ENCODE data around the gene DYDC2. TPM values are rescaled to one million over a fixed set of nuclear protein-coding genes. Genes with fewer than 3 reads are reported as not detected.

Gene DYDC2
- total and polyA plus RNA-seq, 9 of the 15 experiments (the other 6 are each of a cell fraction or from before 2014, with no cell fraction given) = 0.06 to 0.34 (median 0.15) TPM; not detected in 5

DNA sequence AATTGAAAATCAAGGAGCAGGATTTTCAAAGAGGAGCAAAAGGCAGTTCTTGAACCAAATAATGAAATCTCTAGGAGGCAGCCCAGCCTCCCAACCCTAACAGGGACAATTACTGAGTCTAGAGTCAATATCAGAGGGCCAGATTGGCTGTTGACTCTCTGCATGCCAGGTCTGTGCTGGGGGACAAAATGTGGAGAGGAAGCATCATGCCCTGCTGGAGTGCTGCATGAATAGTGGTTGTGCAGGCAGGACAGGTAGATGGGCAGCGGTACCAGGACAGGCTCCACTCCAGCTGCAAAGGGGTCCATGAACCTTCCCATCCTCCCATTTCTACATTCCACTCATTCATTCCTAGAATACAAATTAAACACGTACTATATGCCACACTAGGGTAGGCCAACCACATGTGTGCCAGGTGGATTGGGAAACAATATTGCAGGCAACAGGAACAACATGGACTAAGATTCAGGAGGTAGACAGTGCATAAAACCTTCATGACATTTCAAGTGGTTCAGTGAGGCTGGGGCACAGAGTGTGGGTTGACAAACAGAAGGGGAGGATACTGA is 36.8 kb upstream of the DYDC2 start:
- Histone ChIP-seq H3K9me1 (ENCODE audit: control insufficient read depth, insufficient read depth, low read length) (no peaks in the 10 kb centered on the region), H3K27ac (ENCODE audit: extremely low read depth, low read depth, low read length) (no peak overlapping the region)

More for the DNA sequence above, 36.8 kb upstream of the DYDC2 start:
- H3K79me2 ChIP-seq (ENCODE audit: control insufficient read depth, insufficient read depth, low read length) = no peaks in the 10 kb centered on the region
- H3K36me3 ChIP-seq (ENCODE audit: control insufficient read depth, insufficient read depth, low read length) = no peaks in the 10 kb centered on the region
- H3K9me3 ChIP-seq (replicated peaks; ENCODE audit: control insufficient read depth, insufficient read depth, low read depth, low read length) = no peaks in the 10 kb centered on the region
- DNase-seq (ENCODE audit: extremely low read depth in 1 of 4, low spot score in 3 of 4) (no peak), FAIRE-seq (no peak), ATAC-seq (no peak)
- CTCF ChIA-PET (ENCODE audit: low intra/inter-chr PET ratio) = no interaction called here
- peaks cover 0 to 6% of the 10 kb centered on the region in 2 experiments; a peak in 2 of 5 replicates for H3K4me1 ChIP-seq (replicated peaks in 1 of 2; ENCODE audit: control insufficient read depth in 2 of 2, insufficient read depth in 2 of 2, low read length in 2 of 2)
- H3K4me3 ChIP-seq = no peak overlapping the region
- peaks cover 3 to 15% of the 10 kb centered on the region in 2 experiments; a peak in 2 of 5 replicates for H3K27me3 ChIP-seq (ENCODE audit: control insufficient read depth in 2 of 2, insufficient read depth in 2 of 2, low read length in 2 of 2)
- H4K20me1 ChIP-seq (replicated peaks; ENCODE audit: control insufficient read depth, insufficient read depth, low read length) = no peaks in the 10 kb centered on the region
- BruUV-seq (replicated peaks) = no TSS peak
- H3K4me2 ChIP-seq (ENCODE audit: insufficient read depth, low read length) = no peak overlapping the region
- intact Hi-C loops (cut with micrococcal nuclease) (no loop called here), in situ Hi-C loops (cut with MboI) (no loop called here)
- 0% methylated on average over 2 of the region's 2 CpGs for WGBS (ENCODE audit: insufficient coverage, low coverage, missing lambda C conversion rate)
- no peak for TF ChIP-seq NRF1 (conservative IDR thresholded peaks at IDR 0.05 in 1 of 2, IDR thresholded peaks at IDR 0.05 in 1 of 2)
- TF ChIP-seq ZKSCAN1 (IDR thresholded peaks at IDR 0.05; ENCODE audit: low read depth, low read length) = no peak
- TF ChIP-seq ZBTB7A (IDR thresholded peaks at IDR 0.05; ENCODE audit: borderline replicate concordance, control insufficient read depth, low read depth, low read length) = no peak
- no peak for TF ChIP-seq PTBP1 (IDR thresholded peaks at IDR 0.05; ENCODE audit: low read depth, low read length)
- TF ChIP-seq FOXA1 (IDR thresholded peaks at IDR 0.05; ENCODE audit: borderline replicate concordance) = no peak
- no peak for TF ChIP-seq NFE2L1 (tag; IDR thresholded peaks at IDR 0.05; ENCODE audit: borderline replicate concordance, low read depth)
- no peak for TF ChIP-seq ZNF347 (CRISPR knock-in tag; IDR thresholded peaks at IDR 0.05; ENCODE audit: low read depth)
- no peak for TF ChIP-seq DDX20 (tag; IDR thresholded peaks at IDR 0.05; ENCODE audit: low read depth)
- no peak for TF ChIP-seq RCOR1 (IDR thresholded peaks at IDR 0.05; ENCODE audit: borderline replicate concordance in 1 of 2, low read depth in 2 of 2, low read length in 2 of 2)
- no peak for TF ChIP-seq SUPT5H (IDR thresholded peaks at IDR 0.05)
- no peak for TF ChIP-seq POLR2H (tag; IDR thresholded peaks at IDR 0.05; ENCODE audit: low read depth)
- no peak for TF ChIP-seq CSDE1 (IDR thresholded peaks at IDR 0.05)
- TF ChIP-seq CREBBP (IDR thresholded peaks at IDR 0.05; ENCODE audit: low read depth, low read length) = no peak
- TF ChIP-seq ZBTB9 (CRISPR knock-in tag; IDR thresholded peaks at IDR 0.05) = no peak
- TF ChIP-seq HDGF (IDR thresholded peaks at IDR 0.05) = no peak
- TF ChIP-seq WHSC1 (IDR thresholded peaks at IDR 0.05; ENCODE audit: low read length) = no peak
- TF ChIP-seq CHD4 (IDR thresholded peaks at IDR 0.05; ENCODE audit: insufficient read depth, insufficient replicate concordance, low read depth, low read length, poor library complexity, severe bottlenecking) = no peak
- H2AFZ ChIP-seq (ENCODE audit: low read depth, low read length) = no peak overlapping the region
- POLR2A ChIA-PET = interaction anchor here (0.6 kb wide), 1 partner anchor 125 kb away, joined by 3 read pairs; no protein-coding TSS in a partner anchor
- no peak overlapping the region for H3K9ac ChIP-seq (ENCODE audit: insufficient read depth in 1 of 2, low read depth in 2 of 2, low read length in 2 of 2)
